ENCODE results near the gene TMEM19.

DNA sequence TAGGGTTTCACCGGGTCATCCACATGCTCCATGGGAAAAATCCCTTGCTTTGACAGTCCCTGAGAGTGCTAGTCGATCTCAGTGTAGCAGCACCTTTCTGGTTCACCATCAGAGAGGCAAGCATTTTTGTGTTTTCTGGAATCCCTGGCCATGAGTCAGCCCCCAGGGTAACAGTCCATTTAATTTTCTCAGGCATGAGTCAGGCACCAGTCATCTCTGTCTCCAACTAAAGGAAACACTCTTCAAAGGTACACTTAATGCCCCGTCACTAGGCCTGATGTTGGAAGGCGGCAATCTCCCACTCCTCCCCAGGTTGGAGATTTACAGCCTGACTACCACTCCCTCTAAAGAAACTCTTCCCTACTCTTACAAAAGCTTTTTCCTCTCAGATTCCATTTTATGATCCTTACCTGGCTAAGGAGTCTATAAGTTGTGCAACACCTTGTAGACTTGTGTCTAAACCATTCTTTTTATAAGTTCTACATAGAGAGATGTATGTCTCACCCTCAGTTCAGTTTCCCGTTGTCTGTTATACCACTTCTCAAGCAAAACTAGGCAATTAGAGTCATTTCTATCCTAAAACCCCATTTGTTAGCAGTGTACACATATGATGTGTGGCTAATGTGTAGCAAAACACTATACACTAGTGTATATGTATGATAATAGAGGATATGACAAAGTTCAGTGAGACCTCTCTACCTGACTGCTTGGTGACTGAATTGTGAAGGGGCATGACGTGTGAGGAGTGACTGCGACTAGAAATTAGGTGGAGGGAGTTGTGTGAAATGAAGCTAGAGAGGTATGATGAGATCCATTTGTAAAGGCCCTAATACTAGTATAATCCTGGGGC is 24.6 kb downstream of the TMEM19 start:
- TF ChIP-seq EZH2 (IDR thresholded peaks at IDR 0.05; ENCODE audit: insufficient read depth, poor library complexity, severe bottlenecking) (no peak), EZH2phosphoT487 (IDR thresholded peaks at IDR 0.05; ENCODE audit: insufficient read depth, low read depth) (no peak)
